H1 (cell line): ENCODE results near the gene COX7A2. TPM values are rescaled to one million over a fixed set of nuclear protein-coding genes. Genes with fewer than 3 reads are reported as not detected.
A peak's percentile ranks its signal among the peaks of the same experiment; 100 is the strongest.

Experiments used
- CTCF ChIA-PET: fragments of 300-600 bp; sonication (Branson Sonifier 250); formaldehyde crosslinking; loops from one replicate; lab custom pipeline; 2021; ENCODE audit not compliant: partially characterized antibody; lab: Charles Lee
- POLR2A ChIA-PET: fragments of 300-600 bp; sonication (Branson Sonifier 250); formaldehyde crosslinking; loops from one replicate; lab custom pipeline; 2021; ENCODE audit warnings: inconsistent platforms; ENCODE audit not compliant: partially characterized antibody; lab: Charles Lee
- DNase-seq, 2 experiments: peaks; one replicate each; pipeline versions ENCODE4 v3.0.0 to v3.0.0-alpha.2; 2010 to 2022; ENCODE audit warnings: low spot score in 2 of 2, low read depth in 1 of 2, mixed read lengths in 1 of 2
- FAIRE-seq: peaks from 2 replicates; lab custom pipeline; 2011; peaks lifted over from hg19 to GRCh38; lab: Jason Lieb, UNC
- H2AFZ ChIP-seq: 2 replicates; pipeline ENCODE4 v1.8.1; 2012; ENCODE audit warnings: low read length, inconsistent platforms
- H2AK5ac ChIP-seq: 2 replicates; pipeline ENCODE4 v1.6.1; 2013; ENCODE audit warnings: low read depth, low read length
- H2BK120ac ChIP-seq: replicated peaks from 2 replicates; pipeline ENCODE3; 2013; ENCODE audit warnings: low read depth, low read length, inconsistent platforms
- H2BK12ac ChIP-seq: 2 replicates; pipeline ENCODE4 v1.6.1; 2013; ENCODE audit warnings: low read depth, low read length
- H2BK15ac ChIP-seq: 2 replicates; pipeline ENCODE4 v1.6.1; 2013; ENCODE audit warnings: low read length
- H2BK20ac ChIP-seq: 2 replicates; pipeline ENCODE4 v1.6.1; 2013; ENCODE audit warnings: low read length
- H2BK5ac ChIP-seq: 2 replicates; pipeline ENCODE4 v1.6.1; 2013; ENCODE audit warnings: low read depth, low read length
- H3K14ac ChIP-seq: 2 replicates; pipeline ENCODE4 v1.6.1; 2013; ENCODE audit warnings: inconsistent platforms; ENCODE audit not compliant: insufficient read length
- H3K18ac ChIP-seq: 2 replicates; pipeline ENCODE4 v1.6.1; 2013; ENCODE audit warnings: low read length; ENCODE audit errors: extremely low read depth
- H3K23ac ChIP-seq: 2 replicates; pipeline ENCODE4 v1.6.1; 2013; ENCODE audit warnings: inconsistent platforms; ENCODE audit not compliant: insufficient read length
- H3K23me2 ChIP-seq: 2 replicates; pipeline ENCODE4 v1.6.1; 2013; ENCODE audit warnings: low read depth, low read length
- H3K27ac ChIP-seq: 2 replicates; pipeline ENCODE4 v1.6.1; 2011; ENCODE audit warnings: low read depth, low read length, inconsistent platforms
- H3K27me3 ChIP-seq, 4 experiments: replicated peaks in 1 of 4; 1 replicate in 1 of 4; 2 replicates in 3 of 4; pipeline versions ENCODE4 v1.6.1 to v1.8.1; 2011 to 2013; ENCODE audit warnings: low read length in 3 of 4, mild to moderate bottlenecking in 3 of 4, inconsistent platforms in 2 of 4, mixed read lengths in 2 of 4, moderate library complexity in 1 of 4; ENCODE audit not compliant: control insufficient read depth in 3 of 4, insufficient read depth in 3 of 4; ENCODE audit errors: extremely low read depth in 1 of 4
- H3K36me3 ChIP-seq, 4 experiments: 2 replicates each; pipeline versions ENCODE4 v1.6.1 to v1.8.1; 2011 to 2013; ENCODE audit warnings: mild to moderate bottlenecking in 4 of 4, low read length in 3 of 4, moderate library complexity in 2 of 4, control low read depth in 1 of 4, inconsistent platforms in 1 of 4; ENCODE audit not compliant: insufficient read depth in 4 of 4, control insufficient read depth in 2 of 4
- H3K4ac ChIP-seq: replicated peaks from 2 replicates; pipeline ENCODE3; 2013; ENCODE audit warnings: low read length, low read depth, mixed read lengths, inconsistent platforms; ENCODE audit not compliant: insufficient read length
- H3K4me1 ChIP-seq, 4 experiments: replicated peaks in 1 of 4; 1 replicate in 1 of 4; 2 replicates in 3 of 4; pipeline versions ENCODE4 v1.6.1 to v1.8.1; 2011 to 2013; ENCODE audit warnings: low read length in 3 of 4, inconsistent platforms in 2 of 4, mixed read lengths in 1 of 4; ENCODE audit not compliant: insufficient read depth in 4 of 4, control insufficient read depth in 3 of 4
- H3K4me2 ChIP-seq, 2 experiments: 2 replicates each; pipeline versions ENCODE4 v1.6.1 to v1.8.1; 2011 to 2013; ENCODE audit warnings: low read depth in 2 of 2, low read length in 2 of 2, control low read depth in 1 of 2, inconsistent platforms in 1 of 2, mild to moderate bottlenecking in 1 of 2; ENCODE audit not compliant: insufficient read depth in 1 of 2
- H3K4me3 ChIP-seq, 4 experiments: fragments of 200-600, 300-600 bp in 1 of 4; sonication (generic), shearing (Covaris generic), sonication (Bioruptor Twin) in 1 of 4; 2 replicates each; pipeline versions ENCODE4 v1.5.1 to v1.8.1; 2011 to 2016; ENCODE audit warnings: low read length in 4 of 4, low read depth in 3 of 4, control low read depth in 2 of 4, inconsistent platforms in 2 of 4, mild to moderate bottlenecking in 2 of 4, mixed read lengths in 1 of 4, moderate library complexity in 1 of 4; ENCODE audit not compliant: insufficient read depth in 2 of 4; ENCODE audit errors: extremely low read depth in 1 of 4
- H3K56ac ChIP-seq: replicated peaks from 2 replicates; pipeline ENCODE3; 2013; ENCODE audit warnings: low read depth, mild to moderate bottlenecking, mixed read lengths, low read length, inconsistent platforms; ENCODE audit not compliant: insufficient read length
- H3K79me1 ChIP-seq: 2 replicates; pipeline ENCODE4 v1.6.1; 2013; ENCODE audit warnings: low read depth, low read length, control low read depth
- H3K79me2 ChIP-seq, 2 experiments: 2 replicates each; pipeline versions ENCODE4 v1.6.1 to v1.8.1; 2012 to 2013; ENCODE audit warnings: low read length in 2 of 2, mild to moderate bottlenecking in 2 of 2, inconsistent platforms in 1 of 2; ENCODE audit not compliant: insufficient read depth in 2 of 2, control insufficient read depth in 1 of 2
- H3K9ac ChIP-seq, 4 experiments: replicated peaks in 1 of 4; 1 replicate in 1 of 4; 2 replicates in 3 of 4; pipeline versions ENCODE4 v1.6.1 to v1.8.1; 2011 to 2013; ENCODE audit warnings: low read depth in 3 of 4, low read length in 3 of 4, control low read depth in 2 of 4, mild to moderate bottlenecking in 2 of 4, moderate library complexity in 2 of 4, inconsistent platforms in 1 of 4; ENCODE audit errors: extremely low read depth in 1 of 4
- H3K9me3 ChIP-seq, 2 experiments: 2 replicates each; pipeline versions ENCODE4 v1.6.1 to v1.8.1; 2012 to 2013; ENCODE audit warnings: mild to moderate bottlenecking in 2 of 2, moderate library complexity in 2 of 2, control low read depth in 1 of 2, inconsistent platforms in 1 of 2, low read depth in 1 of 2, low read length in 1 of 2, mixed read lengths in 1 of 2; ENCODE audit not compliant: insufficient read depth in 2 of 2
- H4K20me1 ChIP-seq, 2 experiments: replicated peaks in 1 of 2; 2 replicates each; pipeline versions ENCODE3 to v1.8.1; 2011 to 2013; ENCODE audit warnings: inconsistent platforms in 2 of 2, low read length in 2 of 2, mild to moderate bottlenecking in 1 of 2; ENCODE audit not compliant: insufficient read depth in 2 of 2, control insufficient read depth in 1 of 2
- H4K5ac ChIP-seq: 2 replicates; pipeline ENCODE4 v1.6.1; 2013; ENCODE audit warnings: low read length, low read depth, mixed read lengths, inconsistent platforms; ENCODE audit not compliant: insufficient read length
- H4K8ac ChIP-seq: 2 replicates; pipeline ENCODE4 v1.8.0; 2013; ENCODE audit warnings: mild to moderate bottlenecking, moderate library complexity, low read length, inconsistent platforms; ENCODE audit not compliant: insufficient read depth; ENCODE audit errors: extremely low read depth
- H4K91ac ChIP-seq: replicated peaks from 2 replicates; pipeline ENCODE3; 2013; ENCODE audit warnings: low read length, mixed read lengths, inconsistent platforms; ENCODE audit not compliant: insufficient read length
- CTCF ChIP-seq, 3 experiments: IDR thresholded peaks; 1 replicate in 2 of 3; 2 replicates in 1 of 3; pipeline versions ENCODE4 v1.5.1 to v1.6.1; 2011; ENCODE audit warnings: low read length in 3 of 3, mild to moderate bottlenecking in 3 of 3, inconsistent platforms in 2 of 3, low read depth in 1 of 3, moderate library complexity in 1 of 3; ENCODE audit not compliant: insufficient read depth in 1 of 3; ENCODE audit errors: control extremely low read depth in 1 of 3
- KDM1A ChIP-seq: fragments of 200-600, 300-600 bp; sonication (generic); IDR thresholded peaks from 2 replicates; pipeline ENCODE4 v1.7.1; 2016; ENCODE audit warnings: mild to moderate bottlenecking, low read length, borderline replicate concordance
- MAX ChIP-seq: IDR thresholded peaks from 2 replicates; pipeline ENCODE4 v1.6.1; 2012; ENCODE audit warnings: inconsistent platforms
- SIN3A ChIP-seq, 2 experiments: IDR thresholded peaks in 1 of 2; conservative IDR thresholded peaks in 1 of 2; 2 replicates each; pipeline ENCODE4 v1.6.1; 2011 to 2012; ENCODE audit warnings: low read length in 2 of 2, improper control_type of control experiment in 1 of 2, low read depth in 1 of 2, mild to moderate bottlenecking in 1 of 2
- whole genome bisulfite sequencing, 2 experiments: shearing (Covaris generic) in 1 of 2; methylation state at CpG; one replicate each; pipeline versions ENCODE4 v1.1.6 to v1.1.7; 2013 to 2015; ENCODE audit warnings: low lambda C conversion rate in 2 of 2, mixed read lengths in 2 of 2, inconsistent platforms in 1 of 2, low coverage in 1 of 2, missing lambda C conversion rate in 1 of 2; ENCODE audit not compliant: insufficient replicate concordance in 2 of 2, insufficient coverage in 1 of 2, insufficient read length in 1 of 2; ENCODE audit errors: extremely low coverage in 1 of 2, missing lambda C conversion rate in 1 of 2; 5-methylcytosine and 5-hydroxymethylcytosine counted together
- polyA plus RNA-seq, 7 experiments: library from polyadenylated mRNA; depleted of rRNA in 3 of 7; stranded (reverse) in 5 of 7; unstranded in 2 of 7; fragments of >200 nt in 5 of 7; fragments of 200-250 nt in 2 of 7; gene quantifications; 1 replicate in 5 of 7; 2 replicates in 1 of 7; 4 replicates in 1 of 7; pipeline versions ENCODE4 v1.2.1 to v1.2.3, GENCODE V29; 2011 to 2013; ENCODE audit warnings: missing spikeins in 2 of 7, mixed read lengths in 2 of 7
- total RNA-seq: library from RNA; stranded (reverse); fragmentation: NEBNext Ultra II Directional; extraction: Animal tissue kit (Norgen Biotek cat#: 25700); gene quantifications from 2 replicates; pipeline ENCODE4 v1.2.1, GENCODE V29; 2021

Gene COX7A2
- total and polyA plus RNA-seq, 2 of the 8 experiments (the other 6 are each of a cell fraction or from before 2014, with no cell fraction given) = 262 to 468 TPM

GRCh38 chr6:75290136-75290945 lies 46.7 kb upstream of the COX7A2 start:
- Histone ChIP-seq H3K27ac (no peak overlapping the region), H4K91ac (no peak overlapping the region), H3K23me2 (no peaks in the 10 kb centered on the region), H4K8ac (no peak overlapping the region), H3K27me3 (no peaks in the 10 kb centered on the region), H2AK5ac (no peak overlapping the region), H2BK12ac (no peak overlapping the region), H3K79me2 (no peaks in the 10 kb centered on the region), H2AFZ (no peak overlapping the region), H3K18ac (no peak overlapping the region), H2BK120ac (no peak overlapping the region), H2BK15ac (no peak overlapping the region), H4K20me1 (no peaks in the 10 kb centered on the region), H3K9ac (no peak overlapping the region), H3K36me3 (no peaks in the 10 kb centered on the region), H3K4me3 (no peak overlapping the region), H3K79me1 (no peaks in the 10 kb centered on the region), H3K23ac (no peak overlapping the region), H3K9me3 (no peaks in the 10 kb centered on the region), H3K56ac (no peak overlapping the region), H3K4me2 (peak overlapping the region; percentile 1 to 2; a peak in 3 of 4 replicates), H2BK5ac (no peak overlapping the region), H4K5ac (no peak overlapping the region), H3K14ac (no peak overlapping the region), H2BK20ac (no peak overlapping the region), H3K4me1 (peaks cover 3 to 9% (median 7%) of the 10 kb centered on the region in 4 experiments), H3K4ac (peak overlapping the region; percentile 71)
- ChIA-PET POLR2A (interaction anchor here (1.2 kb wide), 1 partner anchor 22 kb away, joined by 3 read pairs; no protein-coding TSS in a partner anchor), CTCF (interaction anchor here (1.3 to 1.4 kb wide), 2 partner anchors 23 to 77 kb away, joined by 3 to 4 read pairs; no protein-coding TSS in a partner anchor)
- TF ChIP-seq MAX (peak; percentile 84), CTCF (IDR thresholded peaks at IDR 0.05; ENCODE audit: control extremely low read depth in 1 of 3, insufficient read depth in 1 of 3, low read depth in 1 of 3, low read length in 3 of 3) (no peak), KDM1A (no peak), SIN3A (conservative IDR thresholded peaks at IDR 0.05 in 1 of 2, IDR thresholded peaks at IDR 0.05 in 1 of 2; ENCODE audit: low read depth in 1 of 2, low read length in 2 of 2) (0 out of 4 replicates have a peak, but pooled peaks of 1 of the 2 experiments have one; percentile 37)
- DNase-seq (no peak), FAIRE-seq (peak; percentile 39)
- 62% methylated on average over 7 of the region's 7 CpGs; no CpG with 5 or more reads in 1 of the 2 experiments for whole genome bisulfite sequencing, 2 experiments
